Left ventricle myocardium inferior (tissue), 1 donor: ENCODE measurements around the gene CCDC86. TPM values are rescaled to one million over a fixed set of nuclear protein-coding genes. Genes with fewer than 3 reads are reported as not detected.
A peak's percentile ranks its signal among the peaks of the same experiment; 100 is the strongest.

Experiments used
- DNase-seq: peaks from one replicate; pipeline ENCODE4 v3.0.0-alpha.2; 2020
- H3K27ac ChIP-seq: fragments of 200-600 bp; replicated peaks from 2 replicates; pipeline ENCODE4 v1.8.0; 2021
- H3K27me3 ChIP-seq: fragments of 200-600 bp; 2 replicates; pipeline ENCODE4 v1.8.0; 2021; ENCODE audit warnings: low read depth
- H3K36me3 ChIP-seq: fragments of 200-600 bp; 2 replicates; pipeline ENCODE4 v1.8.0; 2021
- H3K4me1 ChIP-seq: fragments of 200-600 bp; 2 replicates; pipeline ENCODE4 v1.8.0; 2021
- H3K4me3 ChIP-seq: fragments of 200-600 bp; 2 replicates; pipeline ENCODE4 v1.8.0; 2021; ENCODE audit warnings: mild to moderate bottlenecking, moderate library complexity
- H3K9me3 ChIP-seq: fragments of 200-600 bp; replicated peaks from 2 replicates; pipeline ENCODE4 v1.8.0; 2021
- intact Hi-C: fragments of 100-400 bp; cut with micrococcal nuclease; formaldehyde crosslinking; loops from one replicate; pipeline ENCODE4 v1.11.0; 2022
- total RNA-seq: library from RNA; stranded (reverse); fragmentation: NEBNext Ultra II Directional; extraction: Animal tissue kit (Norgen Biotek cat#: 25700); gene quantifications from one replicate; pipeline ENCODE4 v1.2.1, GENCODE V29; 2021
- TF ChIP-seq, protein P1 (sequence below): fragments of 200-600 bp; IDR thresholded peaks from 2 replicates; pipeline ENCODE4 v1.8.0; 2021; ENCODE audit warnings: antibody characterized with exemption, mild to moderate bottlenecking, borderline replicate concordance
- donor health status: DM: no; HTN: yes; CAD: no; lungs with severe emphysema.

Gene CCDC86
- total RNA-seq, 1 donor from 2014 or later, result 9.3 TPM

DNA sequence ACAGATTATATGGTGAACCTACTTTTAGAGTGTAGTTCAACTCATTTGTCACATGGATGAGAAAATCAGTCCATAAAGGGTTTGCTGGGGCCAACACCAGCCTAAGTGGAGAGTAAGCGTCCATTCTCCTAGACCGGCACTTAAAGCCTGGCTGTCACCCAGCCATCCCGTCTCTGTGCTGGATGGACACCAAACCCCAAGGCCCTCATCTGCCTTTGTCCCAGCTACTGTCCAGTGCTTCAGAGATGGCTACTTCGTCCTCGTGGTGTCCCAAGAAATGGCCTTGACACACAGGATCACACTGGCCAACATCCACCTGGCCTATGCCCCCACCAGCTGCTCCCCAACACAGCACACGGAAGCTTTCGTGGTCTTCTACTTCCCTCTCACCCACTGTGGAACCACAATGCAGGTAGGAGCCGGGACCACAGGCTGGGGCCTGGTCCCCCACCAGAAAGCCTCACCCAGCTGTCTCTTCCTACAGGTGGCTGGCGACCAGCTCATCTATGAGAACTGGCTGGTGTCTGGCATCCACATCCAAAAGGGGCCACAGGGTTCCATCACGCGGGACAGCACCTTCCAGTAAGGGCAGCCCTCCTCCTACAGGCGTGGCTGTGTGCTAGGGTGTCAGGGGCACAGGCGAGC is 28.9 kb downstream of the CCDC86 start:
- no peaks in the 10 kb centered on the region for H3K36me3 ChIP-seq
- no peak overlapping the region for H3K4me3 ChIP-seq
- intact Hi-C loops, result no loop called here
- no peaks in the 10 kb centered on the region for H3K27me3 ChIP-seq
- H3K4me1 ChIP-seq, result peaks cover 59% of the 10 kb centered on the region
- no peak for DNase-seq
- TF ChIP-seq, protein P1, sequence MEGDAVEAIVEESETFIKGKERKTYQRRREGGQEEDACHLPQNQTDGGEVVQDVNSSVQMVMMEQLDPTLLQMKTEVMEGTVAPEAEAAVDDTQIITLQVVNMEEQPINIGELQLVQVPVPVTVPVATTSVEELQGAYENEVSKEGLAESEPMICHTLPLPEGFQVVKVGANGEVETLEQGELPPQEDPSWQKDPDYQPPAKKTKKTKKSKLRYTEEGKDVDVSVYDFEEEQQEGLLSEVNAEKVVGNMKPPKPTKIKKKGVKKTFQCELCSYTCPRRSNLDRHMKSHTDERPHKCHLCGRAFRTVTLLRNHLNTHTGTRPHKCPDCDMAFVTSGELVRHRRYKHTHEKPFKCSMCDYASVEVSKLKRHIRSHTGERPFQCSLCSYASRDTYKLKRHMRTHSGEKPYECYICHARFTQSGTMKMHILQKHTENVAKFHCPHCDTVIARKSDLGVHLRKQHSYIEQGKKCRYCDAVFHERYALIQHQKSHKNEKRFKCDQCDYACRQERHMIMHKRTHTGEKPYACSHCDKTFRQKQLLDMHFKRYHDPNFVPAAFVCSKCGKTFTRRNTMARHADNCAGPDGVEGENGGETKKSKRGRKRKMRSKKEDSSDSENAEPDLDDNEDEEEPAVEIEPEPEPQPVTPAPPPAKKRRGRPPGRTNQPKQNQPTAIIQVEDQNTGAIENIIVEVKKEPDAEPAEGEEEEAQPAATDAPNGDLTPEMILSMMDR, result no peak
- H3K27ac ChIP-seq, result peak overlapping the region; percentile 76
- no peaks in the 10 kb centered on the region for H3K9me3 ChIP-seq

DNA sequence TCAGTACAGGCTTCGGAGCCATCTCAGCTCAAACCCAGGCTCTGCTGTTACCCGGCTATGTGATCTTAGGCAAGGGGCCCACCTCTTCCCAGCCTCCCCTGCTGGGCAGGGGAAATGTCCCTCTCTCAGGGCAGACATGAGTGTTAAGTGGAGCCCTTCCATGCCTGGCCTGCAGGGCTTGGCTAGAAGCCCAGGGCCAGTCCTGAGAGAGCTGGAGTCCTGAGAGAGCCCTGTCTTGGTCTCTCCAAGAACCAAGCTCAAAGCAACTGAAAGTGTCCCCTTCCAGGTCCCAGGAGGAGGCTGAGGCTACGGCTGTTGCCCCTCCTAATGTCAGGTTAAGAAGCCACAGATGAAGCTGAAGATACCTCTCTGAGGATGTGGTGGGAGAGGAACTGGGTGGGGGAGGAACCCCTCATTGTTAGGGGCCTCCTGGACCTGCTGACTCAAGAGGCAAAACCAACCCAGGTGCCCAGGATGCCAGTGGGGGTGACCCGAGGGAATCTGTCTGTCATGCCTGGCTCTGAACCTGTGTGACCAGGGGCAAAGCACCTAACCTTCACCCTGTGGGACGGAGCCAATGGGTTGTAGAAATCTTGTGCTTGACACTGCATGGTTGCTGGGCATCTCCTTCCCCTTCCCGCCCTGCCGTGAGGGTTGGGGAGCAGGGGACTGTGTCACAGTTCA is 29.6 kb downstream of the CCDC86 start:
- TF ChIP-seq, protein P1, result peak; percentile 59
- Histone ChIP-seq H3K27me3 (no peaks in the 10 kb centered on the region), H3K4me3 (no peak overlapping the region), H3K27ac (peak overlapping the region; percentile 76), H3K9me3 (no peaks in the 10 kb centered on the region), H3K36me3 (no peaks in the 10 kb centered on the region), H3K4me1 (peaks cover 59% of the 10 kb centered on the region)
- intact Hi-C loops, result no loop called here
- peak; percentile 58 for DNase-seq

- no peaks in the 10 kb centered on the region for H3K9me3 ChIP-seq
- no peak overlapping the region for H3K4me3 ChIP-seq
- no peaks in the 10 kb centered on the region for H3K36me3 ChIP-seq
- H3K27ac ChIP-seq, result peak overlapping the region; percentile 76
- TF ChIP-seq, protein P1, result no peak
- peak; percentile 56 for DNase-seq
- intact Hi-C loops, result no loop called here
- no peaks in the 10 kb centered on the region for H3K27me3 ChIP-seq
- peaks cover 60% of the 10 kb centered on the region for H3K4me1 ChIP-seq
Measured at GRCh38 chr11:60872124-60872960, 30.4 kb downstream of the CCDC86 start.

- DNase-seq, result no peak
- Histone ChIP-seq H3K4me1 (peaks cover 67% of the 10 kb centered on the region), H3K36me3 (no peaks in the 10 kb centered on the region), H3K27me3 (no peaks in the 10 kb centered on the region), H3K4me3 (no peak overlapping the region), H3K27ac (peak overlapping the region; percentile 76), H3K9me3 (no peaks in the 10 kb centered on the region)
- intact Hi-C loops, result no loop called here
- TF ChIP-seq, protein P1, result no peak
Measured at GRCh38 chr11:60872961-60873524, 31.1 kb downstream of the CCDC86 start.

GRCh38 chr11:60873533-60873932 is 31.6 kb downstream of the CCDC86 start:
- Histone ChIP-seq H3K27me3 (no peaks in the 10 kb centered on the region), H3K4me1 (peaks cover 72% of the 10 kb centered on the region), H3K27ac (peak overlapping the region; percentile 76), H3K9me3 (no peaks in the 10 kb centered on the region), H3K36me3 (no peaks in the 10 kb centered on the region), H3K4me3 (no peak overlapping the region)
- no peak for DNase-seq
- intact Hi-C loops, result no loop called here
- TF ChIP-seq, protein P1, result no peak
